GM19351 (cell line): ENCODE results near the gene OR2T33.
"Not testable (repeated sequence)": the region's sequence is repeated elsewhere in the genome, so short reads cannot be mapped to it uniquely, and the experiment has no call there.

Experiments used
- ATAC-seq: cut with Tn5 transposase; IDR thresholded peaks from one replicate; pipeline ENCODE4 v1.9.1; 2021; ENCODE audit warnings: mild to moderate bottlenecking, moderate library complexity; ENCODE audit not compliant: unreplicated experiment

OR2T33 gene

DNA sequence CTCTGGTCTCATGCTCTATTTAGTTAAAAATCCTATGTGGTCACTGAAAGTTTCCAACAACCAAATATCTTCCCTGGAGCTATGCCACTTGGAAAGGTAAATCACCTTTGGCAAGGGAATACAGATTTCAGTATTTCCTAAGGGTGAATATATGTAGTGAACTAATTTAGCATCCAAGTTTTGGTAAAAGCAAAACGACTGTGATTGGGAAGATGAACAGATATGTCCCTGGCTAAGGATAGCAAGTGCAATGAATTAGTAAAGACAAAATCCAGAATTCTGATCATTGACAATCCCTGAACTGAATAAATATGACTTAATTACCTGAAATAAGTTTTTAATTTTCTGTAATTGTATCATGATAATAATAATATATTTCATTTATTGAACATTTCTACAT, at the start of gene OR2T33:
Gene OR2T33, minus strand, starts transcription at position 101 of the 400 bp plus-strand sequence. CDS start 4,162 bp downstream, outside the sequence.
- ATAC-seq, result no peak

DNA sequence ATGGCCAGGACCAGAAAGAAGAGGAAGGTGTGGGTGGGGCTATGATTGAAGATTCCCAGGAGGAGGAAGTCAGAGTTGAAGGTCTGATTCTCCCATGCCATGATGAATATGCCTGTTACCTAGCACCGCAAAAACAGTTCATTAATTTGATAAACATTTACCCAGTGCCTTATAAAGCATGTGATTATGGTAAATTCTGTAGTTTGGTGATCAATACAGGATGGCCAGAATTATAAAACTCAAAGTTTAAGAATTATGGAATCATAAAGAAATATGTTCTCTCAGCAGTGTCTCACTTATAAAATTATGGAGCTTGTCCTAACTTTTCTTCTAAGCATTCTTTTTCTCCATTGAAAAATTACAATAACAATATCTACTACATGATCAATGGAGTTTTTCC, 46.7 kb upstream of the OR2T33 start, which contains the start of gene OR2M7:
Gene OR2M7, minus strand, starts transcription at position 101 of the 400 bp plus-strand sequence. Its CDS starts 0 bp downstream, at position 101.
- ATAC-seq, result no peak

- ATAC-seq, result no peak
These were observed 39.0 kb upstream of the OR2T33 start for GRCh38 chr1:248316796-248317195.

GRCh38 chr1:248306740-248307139, 29.0 kb upstream of the OR2T33 start:
- not testable (repeated sequence) for ATAC-seq

DNA sequence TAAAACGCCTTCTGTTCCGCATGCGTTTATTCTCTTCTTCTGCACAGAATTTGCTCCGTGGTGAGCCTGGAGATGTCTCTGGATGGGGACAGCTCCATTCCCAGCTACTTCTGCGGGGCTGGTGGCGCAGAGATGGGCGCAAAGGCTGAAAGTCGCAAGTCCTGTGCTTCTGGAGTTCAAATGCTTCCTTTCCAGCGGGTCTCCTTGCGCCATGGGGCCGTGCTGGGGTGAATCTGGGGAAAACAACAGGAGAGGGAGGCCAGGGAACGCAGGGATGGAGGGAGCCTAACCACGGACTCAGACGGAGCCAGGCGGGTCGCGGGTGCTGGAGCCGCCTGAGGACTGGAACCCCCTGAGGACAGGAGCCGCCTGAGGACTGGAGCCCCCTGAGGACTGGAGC, 28.3 kb upstream of the OR2T33 start:
- no peak for ATAC-seq

GRCh38 chr1:248305672-248306071, 27.9 kb upstream of the OR2T33 start:
- not testable (repeated sequence) for ATAC-seq

GRCh38 chr1:248303324-248303723, 25.5 kb upstream of the OR2T33 start, which contains the start of gene OR2T12:
TSS of gene OR2T12 (minus strand) at chr1:248303424. CDS start at chr1:248295578, 7,846 bp downstream.
- ATAC-seq, result no peak

- no peak for ATAC-seq
These were observed 10.6 kb upstream of the OR2T33 start for GRCh38 chr1:248288391-248288790.

DNA sequence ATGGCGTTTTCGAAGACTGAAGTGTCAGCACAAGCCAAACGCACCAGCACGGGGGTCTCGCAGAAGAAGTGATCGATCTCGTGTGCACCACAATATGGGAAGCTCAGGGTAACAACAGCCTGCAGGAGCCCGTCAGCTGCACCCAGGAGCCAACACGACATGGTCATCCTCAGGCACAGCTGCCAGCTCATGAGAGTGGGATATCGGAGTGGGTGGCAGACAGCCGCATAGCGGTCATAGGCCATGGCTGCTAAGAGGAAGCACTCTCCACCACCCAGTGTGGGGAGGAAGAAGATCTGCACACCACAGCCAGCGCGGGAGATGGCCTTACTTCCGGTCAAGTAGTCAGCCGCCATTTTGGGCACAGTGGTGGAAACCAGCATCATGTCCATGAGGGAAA, 4.6 kb downstream of the OR2T33 start:
- ATAC-seq, result not testable (repeated sequence)

DNA sequence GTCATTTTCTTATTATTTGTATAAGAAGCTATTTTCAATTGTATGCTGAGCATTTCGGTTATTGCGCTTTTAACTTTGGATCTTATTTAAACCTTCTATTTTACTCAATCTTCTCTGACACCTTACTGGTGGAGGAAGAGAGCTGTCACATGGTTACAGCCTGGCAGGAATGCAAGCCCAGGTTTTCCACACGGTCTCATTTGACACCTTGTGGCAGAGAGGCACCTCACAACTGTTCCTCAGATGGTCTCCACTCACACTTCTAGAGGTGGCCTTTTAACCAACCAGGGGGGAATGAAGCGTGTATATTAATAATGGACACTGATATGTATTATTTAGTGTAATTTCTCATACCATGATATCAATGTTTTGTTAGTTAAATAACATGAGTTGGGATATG, 9.6 kb downstream of the OR2T33 start:
- ATAC-seq, result no peak

GRCh38 chr1:248259309-248259708, 18.5 kb downstream of the OR2T33 start:
- ATAC-seq, result not testable (repeated sequence)

- ATAC-seq, result peak; percentile 95
These were observed 34.6 kb downstream of the OR2T33 start for GRCh38 chr1:248243204-248243603.

- ATAC-seq, result no peak
These were observed 38.3 kb downstream of the OR2T33 start for GRCh38 chr1:248239478-248239877.

- no peak for ATAC-seq
These were observed 46.7 kb downstream of the OR2T33 start, which contains the start of gene OR2M4 for GRCh38 chr1:248231117-248231516. TSS of gene OR2M4 (plus strand) at chr1:248231417. CDS start at chr1:248238929, 7,512 bp downstream.

GRCh38 chr1:248229360-248229908, 48.3 kb downstream of the OR2T33 start:
- ATAC-seq, result no peak

- no peak for ATAC-seq
These were observed 52.2 kb downstream of the OR2T33 start for GRCh38 chr1:248225537-248225936.
